Esophagus muscularis mucosa (tissue), 4 donors: ENCODE data around the gene HSF4.

Experiments used
- CTCF ChIP-seq, 3 experiments: fragments of 200-600 bp in 2 of 3; fragments of 450-650 bp in 1 of 3; sonication (generic) in 2 of 3; IDR thresholded peaks; one replicate each; pipeline ENCODE4 v1.5.1; 2017 to 2019; ENCODE audit warnings: antibody characterized with exemption in 3 of 3, mild to moderate bottlenecking in 2 of 3, moderate library complexity in 1 of 3
- EP300 ChIP-seq: sonication (generic); formaldehyde crosslinking; IDR thresholded peaks from one replicate; pipeline ENCODE4 v1.6.1; 2017; ENCODE audit warnings: antibody characterized with exemption
- POLR2A ChIP-seq: fragments of 450-650 bp; IDR thresholded peaks from one replicate; pipeline ENCODE4 v1.6.1; 2017; ENCODE audit warnings: antibody characterized with exemption, moderate library complexity, mild to moderate bottlenecking, low read depth
- POLR2AphosphoS5 ChIP-seq, 2 donors: sonication (generic); formaldehyde crosslinking; IDR thresholded peaks; one replicate each; pipeline ENCODE4 v1.6.1; 2017; ENCODE audit warnings: antibody characterized with exemption in 2 of 2

- TF ChIP-seq POLR2A, result no peak
- peak; percentile 98 to 99 (median 98) for TF ChIP-seq CTCF (IDR thresholded peaks at IDR 0.05)
- TF ChIP-seq POLR2AphosphoS5 (IDR thresholded peaks at IDR 0.05), result peak in 1 of 2 donors; percentile 19
- TF ChIP-seq EP300, result no peak
Measured at GRCh38 chr16:67155295-67156142, 9.0 kb upstream of the HSF4 start.
